Ishikawa (cell line): Measurements from ENCODE around the gene MFRP.

Experiments
- CEBPB ChIP-seq: IDR thresholded peaks from 2 replicates; pipeline ENCODE4 v1.6.1; 2012
- CREB1 ChIP-seq: IDR thresholded peaks from 2 replicates; pipeline ENCODE4 v1.6.1; 2012; ENCODE audit warnings: low read depth
- EGR1 ChIP-seq: IDR thresholded peaks from 2 replicates; pipeline ENCODE4 v1.6.1; 2012
- EP300 ChIP-seq: IDR thresholded peaks from 2 replicates; pipeline ENCODE4 v1.6.1; 2012; ENCODE audit warnings: borderline replicate concordance
- FOXM1 ChIP-seq: IDR thresholded peaks from 2 replicates; pipeline ENCODE4 v1.6.1; 2012; ENCODE audit warnings: low read depth, borderline replicate concordance
- MAX ChIP-seq: IDR thresholded peaks from 2 replicates; pipeline ENCODE4 v1.6.1; 2012
- NFIC ChIP-seq: IDR thresholded peaks from 2 replicates; pipeline ENCODE4 v1.6.1; 2012
- RAD21 ChIP-seq: IDR thresholded peaks from 2 replicates; pipeline ENCODE4 v1.6.1; 2012; ENCODE audit warnings: low read depth
- REST ChIP-seq: IDR thresholded peaks from 2 replicates; pipeline ENCODE4 v1.6.1; 2012; ENCODE audit warnings: low read depth, mild to moderate bottlenecking
- TAF1 ChIP-seq: IDR thresholded peaks from 2 replicates; pipeline ENCODE4 v1.6.1; 2012; ENCODE audit warnings: low read depth, mild to moderate bottlenecking
- TCF12 ChIP-seq: IDR thresholded peaks from 2 replicates; pipeline ENCODE4 v1.6.1; 2012; ENCODE audit warnings: low read depth
- TEAD4 ChIP-seq: IDR thresholded peaks from 2 replicates; pipeline ENCODE4 v1.6.1; 2012
- USF1 ChIP-seq: IDR thresholded peaks from 2 replicates; pipeline ENCODE4 v1.6.1; 2012
- YY1 ChIP-seq: IDR thresholded peaks from 2 replicates; pipeline ENCODE4 v1.6.1; 2012; ENCODE audit warnings: low read depth
- ZBTB7A ChIP-seq: IDR thresholded peaks from 2 replicates; pipeline ENCODE4 v1.6.1; 2012; ENCODE audit warnings: low read depth

Gene MFRP

GRCh38 chr11:119346605-119347004, at the start of gene MFRP:
Gene MFRP, minus strand, starts transcription at chr11:119346705. Its CDS starts 192 bp downstream, at chr11:119346513.
- TF ChIP-seq CREB1 (no peak), EP300 (no peak), MAX (no peak), RAD21 (no peak), EGR1 (no peak), FOXM1 (no peak), YY1 (no peak), TCF12 (no peak), TAF1 (no peak), REST (no peak), USF1 (no peak), NFIC (no peak), CEBPB (no peak), ZBTB7A (no peak), TEAD4 (no peak)

GRCh38 chr11:119391275-119391674, 44.8 kb upstream of the MFRP start:
- TF ChIP-seq EP300 (no peak), ZBTB7A (no peak), NFIC (no peak), EGR1 (no peak), CREB1 (no peak), RAD21 (no peak), TEAD4 (no peak), YY1 (no peak), MAX (no peak), TCF12 (no peak), REST (no peak), TAF1 (no peak), FOXM1 (no peak)

GRCh38 chr11:119389611-119390254, 43.2 kb upstream of the MFRP start:
- no peak for TF ChIP-seq CREB1
- no peak for TF ChIP-seq ZBTB7A
- no peak for TF ChIP-seq TEAD4
- no peak for TF ChIP-seq EP300
- TF ChIP-seq RAD21 = peak; percentile 28
- TF ChIP-seq FOXM1 = no peak

- TF ChIP-seq EP300 (no peak), CEBPB (no peak), USF1 (no peak), CREB1 (no peak), FOXM1 (no peak), EGR1 (no peak), REST (no peak), TCF12 (no peak), MAX (no peak), TAF1 (no peak), NFIC (no peak), YY1 (no peak), TEAD4 (no peak), ZBTB7A (no peak), RAD21 (no peak)
These were observed 41.6 kb upstream of the MFRP start for GRCh38 chr11:119388103-119388502.
